HCT116 (cell line): ENCODE results near the gene IRGQ. TPM values are rescaled to one million over a fixed set of nuclear protein-coding genes. Genes with fewer than 3 reads are reported as not detected.

ENCODE experiments used
- ATAC-seq: fragments of 200-7000 bp; cut with Tn5 transposase; 2 replicates; pipeline ENCODE4 v1.9.1; 2020; ENCODE audit warnings: mild to moderate bottlenecking, moderate library complexity
- BruUV-seq: library from RNA; stranded (reverse); fragments of 400-500 nt; replicated peaks from 2 replicates; lab custom pipeline; 2021; lab: Mats Ljungman, UMichigan
- CTCF ChIA-PET: fragments of 300-600 bp; sonication (Branson Sonifier 250); formaldehyde crosslinking; loops from one replicate; lab custom pipeline; 2021; ENCODE audit warnings: antibody characterized with exemption; lab: Charles Lee
- POLR2A ChIA-PET: fragments of 300-600, 350-600 bp; sonication (Branson Sonifier 250); formaldehyde crosslinking; loops from one replicate; lab custom pipeline; 2021; ENCODE audit warnings: antibody characterized with exemption; lab: Charles Lee
- RAD21 ChIA-PET, 2 experiments: fragments of 300-600 bp; sonication (Branson Sonifier 250); formaldehyde crosslinking; loops; one replicate each; lab custom pipeline; 2023; ENCODE audit warnings: low total read pairs in 2 of 2; ENCODE audit not compliant: uncharacterized antibody in 2 of 2, unreplicated experiment in 2 of 2, low non-redundant PET in 1 of 2; lab: Charles Lee
- DNase-seq: peaks from one replicate; pipeline ENCODE4 v3.0.0-alpha.2; 2010; ENCODE audit warnings: low read depth, low spot score
- H2AFZ ChIP-seq: fragments of 200-600 bp; shearing (Covaris generic), sonication (generic); 2 replicates; pipeline ENCODE4 v1.6.1; 2017; ENCODE audit warnings: low read depth, mixed run types, mixed read lengths, antibody characterized with exemption, low read length; ENCODE audit not compliant: poor library complexity, severe bottlenecking
- H3K27ac ChIP-seq: 2 replicates; pipeline ENCODE4 v1.5.1; 2012; ENCODE audit warnings: low read depth, low read length
- H3K27me3 ChIP-seq: fragments of 200-600 bp; sonication (generic); 2 replicates; pipeline ENCODE4 v1.6.1; 2016; ENCODE audit warnings: mixed run types, low read length, mixed read lengths; ENCODE audit not compliant: insufficient read depth
- H3K36me3 ChIP-seq, 2 experiments: fragments of 200-500 bp in 1 of 2; fragments of 200-600 bp in 1 of 2; sonication (Bioruptor generic) in 1 of 2; sonication (generic) in 1 of 2; 2 replicates each; pipeline versions ENCODE4 v1.5.1 to v1.6.1; 2014 to 2016; ENCODE audit warnings: low read length in 2 of 2, inconsistent platforms in 1 of 2, mixed read lengths in 1 of 2, mixed run types in 1 of 2; ENCODE audit not compliant: insufficient read depth in 2 of 2, control insufficient read depth in 1 of 2
- H3K4me1 ChIP-seq, 2 experiments: fragments of 200-600 bp in 1 of 2; sonication (generic) in 1 of 2; 2 replicates each; pipeline versions ENCODE4 v1.5.1 to v1.6.1; 2012 to 2017; ENCODE audit warnings: low read length in 2 of 2, inconsistent platforms in 1 of 2, mild to moderate bottlenecking in 1 of 2, mixed read lengths in 1 of 2, mixed run types in 1 of 2, moderate library complexity in 1 of 2; ENCODE audit not compliant: insufficient read depth in 2 of 2, control insufficient read depth in 1 of 2
- H3K4me2 ChIP-seq: fragments of 200-600 bp; sonication (generic); 2 replicates; pipeline ENCODE4 v1.6.1; 2017; ENCODE audit warnings: mixed run types, low read length, mixed read lengths
- H3K4me3 ChIP-seq, 2 experiments: fragments of 200-600 bp in 1 of 2; sonication (generic) in 1 of 2; replicated peaks in 1 of 2; 2 replicates each; pipeline ENCODE4 v1.5.1; 2011 to 2016; ENCODE audit warnings: low read length in 2 of 2, control low read depth in 1 of 2, low read depth in 1 of 2, mild to moderate bottlenecking in 1 of 2, mixed read lengths in 1 of 2, mixed run types in 1 of 2
- H3K79me2 ChIP-seq: fragments of 200-600 bp; sonication (generic); 2 replicates; pipeline ENCODE4 v1.6.1; 2017; ENCODE audit warnings: mild to moderate bottlenecking, mixed run types, low read length, moderate library complexity, mixed read lengths; ENCODE audit not compliant: insufficient read depth
- H3K9ac ChIP-seq: fragments of 200-600 bp; sonication (generic); 2 replicates; pipeline ENCODE4 v1.6.1; 2016; ENCODE audit warnings: low read length, mixed read lengths
- H3K9me2 ChIP-seq: fragments of 200-600 bp; sonication (generic), shearing (Covaris generic); 2 replicates; pipeline ENCODE4 v1.6.1; 2017; ENCODE audit warnings: mixed run types, mild to moderate bottlenecking, moderate library complexity; ENCODE audit not compliant: insufficient read depth
- H3K9me3 ChIP-seq, 2 experiments: fragments of 200-500 bp in 1 of 2; fragments of 200-600 bp in 1 of 2; sonication (Bioruptor generic) in 1 of 2; sonication (generic) in 1 of 2; 2 replicates each; pipeline ENCODE4 v1.6.1; 2014 to 2017; ENCODE audit warnings: low read length in 2 of 2, mixed read lengths in 2 of 2, inconsistent platforms in 1 of 2, low read depth in 1 of 2, mild to moderate bottlenecking in 1 of 2, mixed run types in 1 of 2, moderate library complexity in 1 of 2; ENCODE audit not compliant: control insufficient read depth in 1 of 2, insufficient read depth in 1 of 2
- H4K20me1 ChIP-seq: fragments of 200-600 bp; sonication (generic), shearing (Covaris generic); 2 replicates; pipeline ENCODE4 v1.6.1; 2017; ENCODE audit warnings: mixed run types, mild to moderate bottlenecking, moderate library complexity; ENCODE audit not compliant: insufficient read depth
- ATF3 ChIP-seq: IDR thresholded peaks from 2 replicates; pipeline ENCODE4 v1.6.1; 2012
- CBX3 ChIP-seq: IDR thresholded peaks from 2 replicates; pipeline ENCODE4 v1.6.1; 2012; ENCODE audit warnings: low read depth
- EGR1 ChIP-seq: IDR thresholded peaks from 2 replicates; pipeline ENCODE4 v1.6.1; 2012; ENCODE audit warnings: low read depth
- ELF1 ChIP-seq: IDR thresholded peaks from 2 replicates; pipeline ENCODE4 v1.6.1; 2012; ENCODE audit warnings: low read depth, borderline replicate concordance
- EZH2 ChIP-seq: fragments of 200-600 bp; sonication (generic); IDR thresholded peaks from 2 replicates; pipeline ENCODE4 v1.6.1; 2017; ENCODE audit warnings: antibody characterized with exemption, mixed run types
- EZH2phosphoT487 ChIP-seq: fragments of 200-600 bp; IDR thresholded peaks from 2 replicates; pipeline ENCODE4 v1.6.1; 2018; ENCODE audit warnings: antibody characterized with exemption, borderline replicate concordance
- FOSL1 ChIP-seq: IDR thresholded peaks from 2 replicates; pipeline ENCODE4 v1.6.1; 2012; ENCODE audit warnings: low read depth
- JUND ChIP-seq: IDR thresholded peaks from 2 replicates; pipeline ENCODE4 v1.6.1; 2012
- MAX ChIP-seq: IDR thresholded peaks from 2 replicates; pipeline ENCODE4 v1.6.1; 2012
- POLR2A ChIP-seq: IDR thresholded peaks from 2 replicates; pipeline ENCODE4 v1.7.0; 2011; ENCODE audit warnings: borderline replicate concordance; ENCODE audit not compliant: insufficient read depth, insufficient read length; ENCODE audit errors: extremely low read depth
- RAD21 ChIP-seq: IDR thresholded peaks from 2 replicates; pipeline ENCODE4 v1.6.1; 2012; ENCODE audit warnings: low read depth, mild to moderate bottlenecking
- SIN3A ChIP-seq: IDR thresholded peaks from 2 replicates; pipeline ENCODE4 v1.6.1; 2012; ENCODE audit warnings: low read depth
- SP1 ChIP-seq: IDR thresholded peaks from 2 replicates; pipeline ENCODE4 v1.6.1; 2012; ENCODE audit warnings: low read depth
- YY1 ChIP-seq: IDR thresholded peaks from 2 replicates; pipeline ENCODE4 v1.6.1; 2011; ENCODE audit warnings: low read length, low read depth, moderate library complexity, mild to moderate bottlenecking; ENCODE audit not compliant: insufficient replicate concordance; ENCODE audit errors: extremely low read depth
- ZBTB33 ChIP-seq: IDR thresholded peaks from 2 replicates; pipeline ENCODE4 v1.6.1; 2011; ENCODE audit warnings: mild to moderate bottlenecking, low read length, moderate library complexity; ENCODE audit not compliant: insufficient replicate concordance; ENCODE audit errors: extremely low read depth
- ZFX ChIP-seq: fragments of 450-650 bp; IDR thresholded peaks from 2 replicates; pipeline ENCODE4 v1.6.1; 2017
- ZNF274 ChIP-seq: fragments of 200-500 bp; sonication (Bioruptor generic); IDR thresholded peaks from 2 replicates; pipeline ENCODE4 v1.6.1; 2014; ENCODE audit warnings: mild to moderate bottlenecking, low read depth, low read length, inconsistent platforms
- intact Hi-C: fragments of 100-400 bp; cut with micrococcal nuclease; formaldehyde crosslinking; loops from 2 replicates; pipeline ENCODE4 v1.10.0; 2022
- total RNA-seq: library from RNA; stranded (reverse); gene quantifications from one replicate; pipeline ENCODE4 v1.2.1, GENCODE V29; 2021; ENCODE audit not compliant: unreplicated experiment
- TF ChIP-seq, protein P1 (sequence below): IDR thresholded peaks from 2 replicates; pipeline ENCODE4 v1.6.1; 2012; ENCODE audit warnings: low read depth
- TF ChIP-seq, protein P2 (sequence below), 3 experiments: fragments of 200-600 bp in 1 of 3; sonication (generic) in 1 of 3; IDR thresholded peaks in 2 of 3; conservative IDR thresholded peaks in 1 of 3; 2 replicates each; pipeline ENCODE4 v1.5.1; 2012 to 2017; ENCODE audit warnings: low read depth in 2 of 3, low read length in 2 of 3, antibody characterized with exemption in 1 of 3, borderline replicate concordance in 1 of 3, control low read depth in 1 of 3, mild to moderate bottlenecking in 1 of 3, mixed read lengths in 1 of 3, mixed run types in 1 of 3, moderate library complexity in 1 of 3; ENCODE audit not compliant: insufficient read depth in 1 of 3

Gene IRGQ
- total RNA-seq, 1 experiment from 2014 or later: 14.6 TPM

- no peaks in the 10 kb centered on the region for H3K9me2 ChIP-seq
- intact Hi-C loops: loop anchor here (1.0 kb wide), 1 partner anchor 23 kb away; the partner anchor contains the start of genes IRGQ and ZNF576
- POLR2A ChIA-PET: no interaction called here
- RAD21 ChIA-PET: no interaction called here
- H3K4me3 ChIP-seq: peak within 1 kb of the TSS; percentile 77 to 84
- no TSS peak for BruUV-seq
- peak within 1 kb of the TSS; percentile 72 for H3K9ac ChIP-seq
- peak; percentile 61 for DNase-seq
- peak within 1 kb of the TSS; percentile 91 for H3K27ac ChIP-seq
- H4K20me1 ChIP-seq: no peaks in the 10 kb centered on the region
- H3K9me3 ChIP-seq: no peaks in the 10 kb centered on the region
- H3K79me2 ChIP-seq: peaks cover 27% of the 10 kb centered on the region
- H2AFZ ChIP-seq: peak within 1 kb of the TSS; percentile 66
- H3K36me3 ChIP-seq: no peaks in the 10 kb centered on the region
- peak within 1 kb of the TSS; percentile 99 for H3K4me2 ChIP-seq
- ATAC-seq: peak; percentile 88
- peaks cover 14 to 31% of the 10 kb centered on the region in 2 experiments for H3K4me1 ChIP-seq
- CTCF ChIA-PET: no interaction called here
- no peaks in the 10 kb centered on the region for H3K27me3 ChIP-seq
- no peak; the same call in 1 of the 2 replicates for TF ChIP-seq CBX3
- TF ChIP-seq POLR2A: peak; percentile 72
- peak; percentile 70; the same call in 1 of the 2 replicates for TF ChIP-seq ZFX
- no peak for TF ChIP-seq ATF3
- no peak for TF ChIP-seq ELF1
- TF ChIP-seq, protein P1, sequence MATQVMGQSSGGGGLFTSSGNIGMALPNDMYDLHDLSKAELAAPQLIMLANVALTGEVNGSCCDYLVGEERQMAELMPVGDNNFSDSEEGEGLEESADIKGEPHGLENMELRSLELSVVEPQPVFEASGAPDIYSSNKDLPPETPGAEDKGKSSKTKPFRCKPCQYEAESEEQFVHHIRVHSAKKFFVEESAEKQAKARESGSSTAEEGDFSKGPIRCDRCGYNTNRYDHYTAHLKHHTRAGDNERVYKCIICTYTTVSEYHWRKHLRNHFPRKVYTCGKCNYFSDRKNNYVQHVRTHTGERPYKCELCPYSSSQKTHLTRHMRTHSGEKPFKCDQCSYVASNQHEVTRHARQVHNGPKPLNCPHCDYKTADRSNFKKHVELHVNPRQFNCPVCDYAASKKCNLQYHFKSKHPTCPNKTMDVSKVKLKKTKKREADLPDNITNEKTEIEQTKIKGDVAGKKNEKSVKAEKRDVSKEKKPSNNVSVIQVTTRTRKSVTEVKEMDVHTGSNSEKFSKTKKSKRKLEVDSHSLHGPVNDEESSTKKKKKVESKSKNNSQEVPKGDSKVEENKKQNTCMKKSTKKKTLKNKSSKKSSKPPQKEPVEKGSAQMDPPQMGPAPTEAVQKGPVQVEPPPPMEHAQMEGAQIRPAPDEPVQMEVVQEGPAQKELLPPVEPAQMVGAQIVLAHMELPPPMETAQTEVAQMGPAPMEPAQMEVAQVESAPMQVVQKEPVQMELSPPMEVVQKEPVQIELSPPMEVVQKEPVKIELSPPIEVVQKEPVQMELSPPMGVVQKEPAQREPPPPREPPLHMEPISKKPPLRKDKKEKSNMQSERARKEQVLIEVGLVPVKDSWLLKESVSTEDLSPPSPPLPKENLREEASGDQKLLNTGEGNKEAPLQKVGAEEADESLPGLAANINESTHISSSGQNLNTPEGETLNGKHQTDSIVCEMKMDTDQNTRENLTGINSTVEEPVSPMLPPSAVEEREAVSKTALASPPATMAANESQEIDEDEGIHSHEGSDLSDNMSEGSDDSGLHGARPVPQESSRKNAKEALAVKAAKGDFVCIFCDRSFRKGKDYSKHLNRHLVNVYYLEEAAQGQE: no peak
- no peak for TF ChIP-seq EZH2phosphoT487
- TF ChIP-seq ZBTB33: no peak
- no peak for TF ChIP-seq RAD21
- TF ChIP-seq FOSL1: no peak
- TF ChIP-seq MAX: peak; percentile 49; the same call in 1 of the 2 replicates
- TF ChIP-seq ZNF274: no peak
- no peak for TF ChIP-seq SP1
- no peak for TF ChIP-seq EGR1
- TF ChIP-seq JUND: no peak
- TF ChIP-seq SIN3A: peak; percentile 77
- TF ChIP-seq YY1: no peak
- TF ChIP-seq EZH2: no peak
- TF ChIP-seq, protein P2, sequence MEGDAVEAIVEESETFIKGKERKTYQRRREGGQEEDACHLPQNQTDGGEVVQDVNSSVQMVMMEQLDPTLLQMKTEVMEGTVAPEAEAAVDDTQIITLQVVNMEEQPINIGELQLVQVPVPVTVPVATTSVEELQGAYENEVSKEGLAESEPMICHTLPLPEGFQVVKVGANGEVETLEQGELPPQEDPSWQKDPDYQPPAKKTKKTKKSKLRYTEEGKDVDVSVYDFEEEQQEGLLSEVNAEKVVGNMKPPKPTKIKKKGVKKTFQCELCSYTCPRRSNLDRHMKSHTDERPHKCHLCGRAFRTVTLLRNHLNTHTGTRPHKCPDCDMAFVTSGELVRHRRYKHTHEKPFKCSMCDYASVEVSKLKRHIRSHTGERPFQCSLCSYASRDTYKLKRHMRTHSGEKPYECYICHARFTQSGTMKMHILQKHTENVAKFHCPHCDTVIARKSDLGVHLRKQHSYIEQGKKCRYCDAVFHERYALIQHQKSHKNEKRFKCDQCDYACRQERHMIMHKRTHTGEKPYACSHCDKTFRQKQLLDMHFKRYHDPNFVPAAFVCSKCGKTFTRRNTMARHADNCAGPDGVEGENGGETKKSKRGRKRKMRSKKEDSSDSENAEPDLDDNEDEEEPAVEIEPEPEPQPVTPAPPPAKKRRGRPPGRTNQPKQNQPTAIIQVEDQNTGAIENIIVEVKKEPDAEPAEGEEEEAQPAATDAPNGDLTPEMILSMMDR (IDR thresholded peaks at IDR 0.05 in 2 of 3, conservative IDR thresholded peaks at IDR 0.05 in 1 of 3; ENCODE audit: borderline replicate concordance in 1 of 3, insufficient read depth in 1 of 3, low read depth in 2 of 3, low read length in 2 of 3): no peak
Observed at GRCh38 chr19:43619262-43620060, 23.5 kb upstream of the IRGQ start, which contains the start of gene ZNF428. Gene ZNF428 (minus strand): TSS chr19:43619629. CDS start chr19:43614304, 5,325 bp downstream.
